GM12874 (cell line): ENCODE measurements around the gene DNAJC24.

Experiments
- TF ChIP-seq, protein P1 (sequence below): IDR thresholded peaks from 2 replicates; pipeline ENCODE4 v1.5.1; 2011; ENCODE audit warnings: low read depth, mild to moderate bottlenecking, control low read depth, low read length, moderate library complexity; ENCODE audit not compliant: insufficient read depth

DNAJC24 gene

DNA sequence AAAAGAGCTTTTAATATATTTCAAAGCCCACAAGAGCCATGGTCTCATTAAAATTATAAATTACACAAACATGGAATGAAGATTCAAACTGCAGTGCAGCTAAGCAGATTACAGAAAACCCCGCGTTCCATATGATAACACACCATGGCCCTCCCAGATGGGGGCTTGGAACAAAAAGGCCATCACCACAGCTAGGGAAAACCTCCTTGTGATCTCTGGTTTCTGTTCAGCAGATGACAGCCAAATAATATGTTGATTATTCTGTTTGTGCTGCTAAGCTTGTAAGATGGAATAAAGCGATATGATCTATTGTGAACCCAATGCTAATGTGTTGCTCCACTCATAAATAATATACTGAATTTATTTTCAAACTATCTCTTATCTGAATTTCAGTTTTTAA lies 111.3 kb downstream of the DNAJC24 start:
- TF ChIP-seq, protein P1, sequence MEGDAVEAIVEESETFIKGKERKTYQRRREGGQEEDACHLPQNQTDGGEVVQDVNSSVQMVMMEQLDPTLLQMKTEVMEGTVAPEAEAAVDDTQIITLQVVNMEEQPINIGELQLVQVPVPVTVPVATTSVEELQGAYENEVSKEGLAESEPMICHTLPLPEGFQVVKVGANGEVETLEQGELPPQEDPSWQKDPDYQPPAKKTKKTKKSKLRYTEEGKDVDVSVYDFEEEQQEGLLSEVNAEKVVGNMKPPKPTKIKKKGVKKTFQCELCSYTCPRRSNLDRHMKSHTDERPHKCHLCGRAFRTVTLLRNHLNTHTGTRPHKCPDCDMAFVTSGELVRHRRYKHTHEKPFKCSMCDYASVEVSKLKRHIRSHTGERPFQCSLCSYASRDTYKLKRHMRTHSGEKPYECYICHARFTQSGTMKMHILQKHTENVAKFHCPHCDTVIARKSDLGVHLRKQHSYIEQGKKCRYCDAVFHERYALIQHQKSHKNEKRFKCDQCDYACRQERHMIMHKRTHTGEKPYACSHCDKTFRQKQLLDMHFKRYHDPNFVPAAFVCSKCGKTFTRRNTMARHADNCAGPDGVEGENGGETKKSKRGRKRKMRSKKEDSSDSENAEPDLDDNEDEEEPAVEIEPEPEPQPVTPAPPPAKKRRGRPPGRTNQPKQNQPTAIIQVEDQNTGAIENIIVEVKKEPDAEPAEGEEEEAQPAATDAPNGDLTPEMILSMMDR: no peak
